ENCODE results near the gene CBX2.

The CBX2 gene

DNA sequence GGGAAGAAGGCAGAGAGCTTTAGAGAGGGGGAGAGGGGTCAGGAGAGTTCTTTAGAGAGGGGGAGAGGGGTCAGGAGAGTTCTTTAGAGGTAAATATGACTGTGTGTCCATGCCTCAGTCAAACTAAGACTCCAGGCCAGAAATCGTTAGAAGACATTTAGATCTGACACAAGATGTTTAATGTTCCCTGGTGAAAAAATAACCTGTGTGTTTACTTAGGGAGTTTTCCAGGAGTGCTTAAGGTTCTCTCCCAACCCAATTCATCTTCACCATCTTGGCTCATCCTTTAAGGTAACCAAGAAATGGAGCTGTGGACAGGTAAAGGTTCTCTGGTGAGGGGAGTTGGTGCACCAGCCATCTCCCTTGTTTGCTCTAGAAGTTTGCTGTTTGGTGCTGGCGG lies 51.5 kb downstream of the CBX2 start:
- DNase-seq (ENCODE audit: low spot score): no peak

- DNase-seq (ENCODE audit: low spot score): no peak
Measured at GRCh38 chr17:79830303-79830702, 52.4 kb downstream of the CBX2 start.

DNA sequence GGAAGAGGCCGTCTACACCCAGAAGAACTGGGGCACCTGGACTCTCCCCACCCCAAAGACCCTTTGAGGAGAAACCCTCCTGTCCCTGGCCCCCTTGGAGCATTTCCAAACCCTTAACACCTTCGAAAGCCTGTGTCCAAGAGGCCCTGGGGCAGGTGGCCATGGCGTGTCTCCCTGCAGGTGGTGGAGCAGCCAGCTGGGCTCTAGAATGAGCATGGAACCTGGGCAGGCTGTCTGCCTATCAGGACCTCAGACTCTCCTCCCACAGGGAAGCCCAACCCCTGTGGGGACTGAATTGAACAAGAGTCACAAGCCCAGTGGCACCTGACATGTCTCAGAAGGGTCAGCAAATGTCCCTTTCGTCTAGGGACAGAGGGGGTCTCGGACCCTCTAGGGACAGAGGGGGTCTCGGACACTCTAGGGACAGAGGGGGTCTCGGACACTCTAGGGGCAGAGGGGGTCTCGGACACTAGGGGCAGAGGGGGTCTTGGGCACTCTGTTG lies 52.9 kb downstream of the CBX2 start:
- no peak for DNase-seq (ENCODE audit: low spot score)

DNA sequence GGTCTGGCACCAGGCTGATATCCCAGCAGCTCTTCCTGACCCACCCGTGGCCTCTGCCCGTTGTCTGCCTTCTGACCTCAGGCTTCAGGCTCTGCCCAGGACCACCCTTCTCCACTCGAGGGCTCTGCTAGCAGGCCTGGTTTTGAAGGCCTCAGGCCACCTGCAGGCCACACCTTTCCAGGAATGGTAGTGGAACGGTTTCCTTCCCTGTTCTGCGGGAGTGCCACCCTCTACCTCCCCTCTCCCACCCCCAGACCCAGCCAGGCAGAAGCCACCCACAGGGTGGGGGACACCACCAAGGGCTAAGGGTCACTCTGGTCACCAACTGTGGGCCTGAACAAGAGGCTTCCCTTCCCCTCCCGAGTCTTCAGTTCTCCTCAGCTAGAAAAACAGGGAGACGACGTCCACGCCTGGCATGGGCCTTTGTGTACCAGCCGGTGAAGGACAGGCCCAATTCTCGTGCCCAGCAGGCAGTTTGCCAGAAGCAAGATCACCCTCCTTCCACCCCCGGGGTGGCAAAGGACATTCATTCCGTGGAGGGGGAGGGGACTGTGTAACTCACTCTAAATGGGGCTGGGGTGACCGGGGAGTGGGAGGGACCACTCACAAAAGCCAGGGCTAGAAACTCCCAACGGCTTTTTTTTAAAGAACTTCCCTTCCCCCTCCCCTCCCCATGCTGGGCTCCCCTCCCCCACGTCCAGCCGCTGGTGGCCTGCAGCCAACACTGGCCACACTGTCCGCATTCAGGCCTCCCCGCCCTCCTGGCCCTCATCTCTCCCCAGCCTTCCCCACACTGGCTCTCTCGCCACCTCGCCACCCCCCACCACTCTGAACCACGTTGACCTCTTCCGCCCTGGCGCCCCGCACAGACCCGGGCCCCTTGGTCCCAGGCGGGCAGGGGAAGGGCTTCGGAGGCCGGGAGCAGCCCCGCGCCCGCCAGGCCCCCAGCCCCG lies 53.6 kb downstream of the CBX2 start:
- no peak for DNase-seq (ENCODE audit: low spot score)

GRCh38 chr17:79832218-79833109 lies 54.5 kb downstream of the CBX2 start:
- DNase-seq (ENCODE audit: low spot score): no peak

- no peak for DNase-seq (ENCODE audit: low spot score)
Measured at GRCh38 chr17:79833110-79833450, 55.1 kb downstream of the CBX2 start.

DNA sequence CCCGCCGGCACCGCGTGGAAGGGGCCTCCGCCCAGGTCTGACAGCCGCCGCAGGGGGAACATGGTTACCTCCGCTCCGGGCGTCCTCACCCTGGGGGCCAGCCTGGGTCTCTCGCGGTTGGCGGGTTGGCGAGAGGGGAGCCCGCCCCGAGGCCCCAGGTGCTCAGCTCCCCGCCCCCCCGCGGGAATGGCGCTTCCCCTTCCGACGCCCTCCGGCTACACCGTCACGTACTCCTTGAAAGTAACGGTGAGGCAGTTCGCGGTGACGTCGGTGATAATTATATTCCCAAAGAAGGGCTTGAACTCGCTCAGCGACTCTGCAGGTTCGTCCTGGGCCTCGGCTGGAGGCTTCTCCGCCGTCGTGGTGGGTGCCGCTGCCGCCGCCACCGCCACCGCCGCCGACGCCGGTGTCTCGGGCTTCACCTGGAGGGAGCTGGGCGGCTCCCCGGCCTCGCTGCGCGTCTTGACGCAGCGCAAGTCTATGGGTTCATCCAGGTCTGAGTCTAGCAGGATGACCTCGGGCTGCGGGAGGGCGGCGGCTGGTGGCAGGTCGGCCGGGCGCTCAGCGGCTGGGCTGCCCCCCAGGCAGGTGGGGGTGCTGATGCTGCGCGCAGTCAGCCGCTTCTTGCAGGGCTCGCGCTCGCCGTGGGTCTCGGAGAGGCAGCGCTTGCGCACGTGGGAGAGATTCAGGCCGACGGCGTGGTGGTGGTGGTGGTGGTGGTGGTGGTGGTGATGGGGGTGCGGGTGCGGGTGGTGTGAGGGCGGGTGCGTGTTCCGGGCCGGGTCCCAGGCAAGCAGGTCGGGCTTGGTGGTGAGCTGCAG lies 56.0 kb downstream of the CBX2 start:
- no peak for DNase-seq (ENCODE audit: low spot score)

GRCh38 chr17:79834565-79835469 lies 56.9 kb downstream of the CBX2 start:
- peak; percentile 33 for DNase-seq (ENCODE audit: low spot score)

DNA sequence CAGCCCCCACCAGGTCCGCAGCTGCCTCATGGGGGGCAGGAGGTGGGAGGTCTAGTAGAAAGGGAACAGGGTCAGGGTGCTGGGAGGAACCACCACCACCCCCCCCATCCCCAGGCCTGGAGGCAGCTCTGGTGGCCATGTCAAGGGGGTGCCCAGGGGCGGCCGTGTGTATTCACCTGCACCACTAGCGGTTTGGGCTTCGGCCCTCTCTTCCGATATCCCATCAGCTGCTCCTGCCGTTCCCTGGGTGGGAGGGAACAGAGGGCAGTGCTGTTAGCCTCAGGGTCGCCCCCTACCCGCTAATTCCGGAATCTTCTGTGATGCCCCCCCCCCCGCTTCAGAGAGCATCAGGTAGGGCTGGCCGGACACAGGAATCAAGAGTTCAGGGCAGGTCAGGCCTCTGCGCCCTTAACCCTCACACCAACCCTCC lies 57.5 kb downstream of the CBX2 start:
- DNase-seq (ENCODE audit: low spot score): no peak

DNA sequence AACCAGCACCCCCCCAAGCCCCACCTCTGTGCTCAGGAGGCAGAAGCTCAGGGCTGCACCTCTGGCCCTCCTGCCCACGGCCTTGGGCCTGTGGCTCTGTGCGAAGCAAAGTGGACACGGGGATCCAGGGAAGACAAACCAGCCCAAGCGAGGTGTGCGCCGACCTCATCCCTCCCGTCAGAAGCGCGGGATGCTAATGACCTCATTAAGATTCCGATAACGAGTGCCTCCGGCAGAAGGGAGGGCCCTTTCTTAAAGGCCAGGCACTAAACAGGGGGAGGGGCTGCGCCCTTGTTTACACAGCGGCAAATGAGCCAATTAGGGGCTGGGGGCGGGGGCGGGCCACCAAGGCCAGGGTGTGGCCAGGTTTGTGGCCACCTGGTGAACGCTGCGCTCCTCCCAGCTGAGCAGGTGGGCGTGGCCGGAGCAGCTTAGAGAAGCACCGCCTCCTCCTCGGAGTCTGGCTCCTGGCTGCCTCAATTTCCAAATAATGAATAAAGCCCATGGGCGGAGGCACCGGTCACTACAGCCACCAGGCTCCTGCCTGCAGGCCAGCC lies 58.1 kb downstream of the CBX2 start:
- no peak for DNase-seq (ENCODE audit: low spot score)

DNA sequence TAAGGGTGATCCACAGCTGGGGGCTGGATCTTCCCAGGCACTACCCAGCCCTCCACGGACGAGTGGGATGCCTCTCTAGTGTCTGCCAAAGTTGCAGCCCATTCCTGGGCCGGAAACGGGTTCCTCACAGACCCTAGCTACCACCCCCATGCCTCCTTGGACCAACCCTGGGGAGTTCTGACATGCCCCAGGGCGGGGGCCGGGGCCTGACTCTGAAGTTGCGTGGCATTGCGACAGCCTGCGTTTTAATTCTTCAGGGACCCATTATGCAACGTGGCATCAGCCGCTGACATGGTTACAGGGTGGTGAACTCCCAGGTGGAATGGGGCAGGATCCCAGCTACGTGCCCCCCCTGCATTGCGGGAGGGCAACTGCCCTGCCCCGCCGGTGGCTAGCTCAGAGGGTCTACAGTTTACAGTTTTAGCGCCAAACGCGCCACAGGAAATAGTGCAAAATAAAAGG lies 58.6 kb downstream of the CBX2 start:
- no peak for DNase-seq (ENCODE audit: low spot score)

DNA sequence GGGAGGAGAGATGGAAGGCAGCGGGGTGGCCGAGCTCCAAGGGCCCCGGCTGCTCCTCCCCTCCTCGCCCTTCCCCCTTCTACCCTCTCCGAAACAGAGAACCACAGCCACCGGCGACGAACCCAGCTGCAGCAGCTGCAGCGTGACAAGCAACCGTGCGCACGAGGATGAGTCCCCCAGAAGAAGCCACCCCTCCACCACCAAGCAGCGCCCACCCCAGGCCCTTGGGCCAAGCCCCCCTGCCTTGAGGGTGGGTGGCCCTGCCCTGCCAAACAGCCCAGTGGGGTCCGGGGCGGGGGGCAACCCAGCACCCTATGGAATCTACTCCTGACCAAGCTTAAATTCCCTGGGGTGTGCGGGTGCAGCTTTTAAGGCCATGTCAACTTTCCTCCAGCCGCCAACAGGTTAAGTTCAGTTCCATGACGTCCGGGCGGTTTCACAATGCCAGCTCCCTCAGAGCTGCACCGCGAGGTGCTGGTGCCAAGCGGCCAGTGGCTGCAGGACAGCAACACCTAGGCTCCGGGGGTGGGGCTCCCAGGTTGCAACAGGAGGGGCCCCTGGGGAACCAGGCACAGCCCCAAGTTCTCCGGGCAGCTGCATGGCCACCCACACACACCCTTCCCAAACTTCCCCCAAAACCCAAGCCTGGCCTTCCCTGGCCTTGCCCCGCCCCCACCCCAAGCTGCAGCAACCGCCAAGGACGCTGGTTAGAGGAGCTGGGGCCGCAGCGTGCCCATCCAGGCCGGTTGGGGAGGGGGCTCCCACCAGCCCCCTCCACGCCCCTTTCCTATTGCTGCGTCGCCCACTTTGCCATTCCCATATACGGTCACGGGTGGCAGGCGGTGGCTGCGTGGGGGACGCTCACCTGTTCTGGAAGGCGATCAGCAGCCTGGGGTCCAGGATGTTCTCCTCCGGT lies 59.3 kb downstream of the CBX2 start:
- DNase-seq (ENCODE audit: low spot score): no peak

Data from CD4-positive, alpha-beta T cell treated with Interleukin-2 at 100 ng/mL for 4 hours (primary cell).